NK-92 (cell line): ENCODE data around the gene UGGT2.
"Not testable (repeated sequence)": the region's sequence is repeated elsewhere in the genome, so short reads cannot be mapped to it uniquely, and the experiment has no call there.

ENCODE experiments used
- DNase-seq: peaks from one replicate; lab custom pipeline; 2025; ENCODE audit not compliant: unreplicated experiment; lab: John Stamatoyannopoulos, UW

UGGT2 gene

DNA sequence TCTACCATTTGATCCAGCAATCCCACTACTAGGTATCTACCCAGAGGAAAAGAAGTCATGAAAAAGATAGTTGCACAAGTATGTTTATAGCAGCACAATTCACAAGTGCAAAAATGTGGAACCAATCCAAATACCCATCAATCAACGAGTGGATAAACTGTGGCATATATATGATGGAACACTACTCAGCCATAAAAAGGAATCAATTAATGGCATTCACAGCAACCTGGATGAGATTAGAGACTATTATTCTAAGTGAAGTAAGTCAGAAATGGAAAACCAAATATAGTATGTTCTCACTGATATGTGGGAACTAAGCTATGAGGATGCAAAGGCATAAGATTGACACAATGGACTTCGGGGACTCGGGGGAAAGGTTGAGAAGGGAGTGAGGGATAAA is 1.3 kb downstream of the UGGT2 start:
- not testable (repeated sequence) for DNase-seq

DNA sequence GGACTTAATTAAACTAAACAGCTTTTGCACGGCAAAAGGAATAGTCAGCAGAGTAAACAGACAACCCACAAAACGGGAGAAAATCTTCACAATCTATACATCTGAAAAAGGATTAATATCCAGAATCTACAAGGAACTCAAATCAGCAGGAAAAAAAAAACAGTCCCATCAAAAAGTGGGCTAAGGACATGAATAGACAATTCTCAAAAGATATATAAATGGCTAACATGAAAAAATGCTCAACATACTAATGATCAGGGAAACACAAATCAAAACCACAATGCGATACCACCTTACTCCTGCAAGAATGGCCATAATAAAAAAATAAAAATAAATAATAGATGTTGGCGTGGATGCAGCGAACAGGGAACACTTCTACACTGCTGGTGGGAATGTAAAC is 1.7 kb downstream of the UGGT2 start:
- DNase-seq: not testable (repeated sequence)

DNA sequence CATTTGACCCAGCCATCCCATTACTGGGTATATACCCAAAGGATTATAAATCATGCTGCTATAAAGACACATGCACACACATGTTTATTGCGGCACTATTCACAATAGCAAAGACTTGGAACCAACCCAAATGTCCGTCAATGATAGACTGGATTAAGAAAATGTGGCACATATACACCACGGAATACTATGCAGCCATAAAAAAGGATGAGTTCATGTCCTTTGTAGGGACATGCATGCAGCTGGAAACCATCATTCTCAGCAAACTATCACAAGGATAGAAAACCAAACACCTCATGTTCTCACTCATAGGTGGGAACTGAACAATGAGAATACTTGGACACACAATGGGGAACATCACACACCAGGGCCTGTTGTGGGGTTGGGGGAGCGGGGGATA is 2.2 kb downstream of the UGGT2 start:
- not testable (repeated sequence) for DNase-seq

DNA sequence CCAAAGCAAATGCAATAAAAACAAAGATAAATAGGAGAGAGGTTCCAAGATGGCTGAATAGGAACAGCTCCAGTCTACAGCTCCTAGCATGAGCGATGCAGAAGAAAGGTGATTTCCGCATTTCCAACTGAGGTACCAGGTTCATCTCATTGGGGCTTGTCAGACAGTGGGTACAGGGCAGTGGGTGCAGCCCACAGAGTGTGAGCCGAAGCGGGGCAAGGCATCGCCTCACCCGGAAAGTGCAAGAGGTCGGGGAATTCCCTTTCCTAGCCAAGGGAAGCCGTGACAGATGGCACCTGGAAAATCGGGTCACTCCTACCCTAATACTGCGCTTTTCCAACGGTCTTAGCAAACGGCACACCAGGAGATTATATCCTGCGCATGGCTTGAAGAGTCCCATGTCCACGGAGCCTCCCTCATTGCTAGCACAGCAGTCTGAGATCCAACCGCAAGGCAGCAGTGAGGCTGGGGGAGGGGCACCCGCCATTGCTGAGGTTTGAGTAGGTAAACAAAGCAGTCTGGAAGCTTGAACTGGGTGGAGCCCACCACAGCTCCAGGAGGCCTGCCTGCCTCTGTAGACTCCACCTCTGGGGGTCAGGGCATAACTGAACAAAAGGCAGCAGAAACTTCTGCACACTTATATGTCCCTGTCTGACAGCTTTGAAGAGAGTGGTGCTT is 6.6 kb downstream of the UGGT2 start:
- not testable (repeated sequence) for DNase-seq

DNA sequence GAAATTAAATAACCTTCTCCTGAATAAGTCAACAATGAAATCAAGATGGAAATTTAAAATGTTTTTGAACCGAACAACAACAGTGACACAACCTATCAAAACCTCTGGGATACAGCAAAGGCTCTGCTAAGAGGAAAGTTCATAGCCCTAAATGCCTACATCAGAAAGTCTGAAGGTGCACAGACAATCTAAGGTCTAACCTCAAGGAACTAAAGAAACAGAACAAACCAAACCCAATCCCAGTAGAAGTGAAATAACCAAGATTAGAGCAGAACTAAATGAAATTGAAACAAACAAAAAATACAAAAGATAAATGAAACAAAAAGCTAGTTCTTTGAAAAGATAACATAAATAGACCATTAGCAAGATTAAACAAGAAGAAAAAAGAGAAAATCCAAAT is 9.0 kb downstream of the UGGT2 start:
- no peak for DNase-seq

DNA sequence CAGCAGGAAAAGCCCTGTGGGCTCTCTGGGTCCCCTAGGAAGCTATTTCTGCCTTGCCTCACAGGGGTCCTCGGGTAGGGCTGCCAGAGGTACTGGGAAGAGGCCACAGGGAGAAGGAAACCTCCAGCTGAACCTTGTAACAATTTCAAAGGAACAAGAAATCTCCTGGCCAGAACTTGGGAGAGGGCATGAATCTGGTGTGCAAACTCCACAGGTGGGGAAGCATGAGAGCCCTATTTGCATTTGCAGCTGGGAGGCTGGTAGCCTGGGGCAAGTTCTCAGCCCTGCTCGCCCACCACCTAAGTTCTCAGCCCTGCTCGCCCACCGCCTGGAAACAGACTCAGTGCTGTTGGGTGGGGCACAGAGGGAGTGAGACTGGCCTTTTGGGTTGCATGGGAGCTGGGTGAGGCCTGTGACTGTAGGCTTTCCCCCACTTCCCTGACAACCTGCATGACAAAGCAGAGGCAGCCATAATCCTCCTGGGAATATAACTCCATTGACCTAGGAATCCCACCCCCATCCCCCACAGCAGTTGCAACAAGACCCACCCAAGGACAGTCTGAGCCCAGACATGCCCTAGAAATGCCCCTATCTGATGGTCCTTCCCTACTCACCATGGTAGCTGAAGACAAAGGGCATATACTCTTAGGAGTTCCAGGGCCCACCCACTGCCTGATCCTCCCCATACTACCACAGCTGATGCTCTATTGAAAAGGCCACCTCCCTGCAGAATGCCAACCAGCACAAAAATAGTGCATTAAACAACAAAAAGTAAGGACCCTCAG is 11.7 kb downstream of the UGGT2 start:
- no peak for DNase-seq

DNA sequence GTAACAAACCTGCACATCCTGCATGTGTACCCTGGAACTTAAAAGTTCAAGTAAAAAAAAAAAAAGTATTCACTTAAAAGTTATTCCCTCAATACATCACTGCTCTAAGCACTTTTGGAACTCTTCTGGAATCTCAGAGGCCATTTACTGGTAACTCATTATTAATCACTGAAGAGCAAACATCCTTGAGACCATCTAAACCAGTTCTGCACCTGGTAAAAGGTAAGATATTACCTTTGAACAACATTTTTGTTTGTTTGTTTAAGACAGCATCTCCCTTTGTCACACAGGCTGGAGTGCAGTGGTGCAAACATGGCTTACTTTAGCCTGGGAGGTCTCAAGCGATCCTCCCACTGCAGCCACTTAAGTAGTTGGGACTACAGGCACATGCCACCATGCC is 16.7 kb downstream of the UGGT2 start:
- no peak for DNase-seq

DNA sequence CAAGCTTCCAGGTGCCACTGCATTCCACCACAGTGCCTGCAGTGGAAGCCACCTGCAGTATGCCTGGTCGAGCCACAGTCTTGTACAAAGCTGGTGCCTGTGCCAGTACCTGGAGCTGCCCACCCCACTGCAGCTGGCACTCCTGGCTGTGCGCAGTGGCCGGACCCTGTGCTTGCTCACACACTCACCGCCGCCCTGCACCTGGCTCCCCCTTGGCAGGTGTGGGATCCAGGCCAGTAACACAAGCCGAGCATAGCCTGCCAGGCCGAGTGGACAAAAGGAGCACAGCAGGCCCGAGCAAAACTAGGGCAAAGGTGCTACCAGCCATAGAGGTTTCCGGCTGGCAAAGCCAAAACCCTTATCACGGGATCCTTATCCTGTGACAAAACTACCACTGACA is 18.5 kb downstream of the UGGT2 start:
- DNase-seq: no peak

DNA sequence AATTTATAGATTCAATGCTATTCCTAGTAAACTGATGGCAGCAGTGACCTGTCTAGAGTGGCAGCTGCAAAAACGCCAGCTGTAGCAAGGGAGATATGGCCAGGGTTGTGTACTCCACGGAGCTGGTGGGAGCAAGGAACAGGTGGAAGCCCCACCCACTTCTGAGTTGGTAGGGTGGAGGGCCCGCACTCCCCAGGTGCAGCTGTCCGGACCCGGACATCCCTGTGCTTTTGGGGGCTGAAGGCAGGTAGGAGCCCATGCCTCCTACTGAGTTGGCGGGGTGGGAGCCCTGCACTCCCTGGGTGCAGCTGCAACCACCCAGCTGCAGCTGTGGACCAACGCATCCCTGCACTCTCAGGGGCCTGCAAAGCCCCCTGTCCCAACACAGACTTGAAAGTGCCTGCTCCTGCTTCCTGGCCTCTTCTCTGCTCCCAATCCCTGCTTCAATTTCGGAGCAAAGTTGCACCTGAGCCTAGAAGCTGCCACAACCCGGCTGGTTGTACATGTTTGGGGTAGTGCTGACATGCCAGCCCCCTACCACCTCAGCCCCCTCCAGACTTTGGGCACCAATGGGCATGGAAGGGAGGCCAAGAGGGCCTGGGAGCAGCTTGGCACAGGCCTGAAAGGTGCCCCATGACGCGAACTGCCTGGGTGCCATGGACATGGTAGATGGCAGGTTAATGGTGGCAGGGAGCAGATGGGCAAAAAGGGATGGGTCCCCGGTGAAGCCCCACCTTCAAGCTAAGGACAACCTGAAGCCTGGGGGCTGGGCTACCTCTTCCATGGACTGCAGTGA is 19.8 kb downstream of the UGGT2 start:
- DNase-seq: no peak

DNA sequence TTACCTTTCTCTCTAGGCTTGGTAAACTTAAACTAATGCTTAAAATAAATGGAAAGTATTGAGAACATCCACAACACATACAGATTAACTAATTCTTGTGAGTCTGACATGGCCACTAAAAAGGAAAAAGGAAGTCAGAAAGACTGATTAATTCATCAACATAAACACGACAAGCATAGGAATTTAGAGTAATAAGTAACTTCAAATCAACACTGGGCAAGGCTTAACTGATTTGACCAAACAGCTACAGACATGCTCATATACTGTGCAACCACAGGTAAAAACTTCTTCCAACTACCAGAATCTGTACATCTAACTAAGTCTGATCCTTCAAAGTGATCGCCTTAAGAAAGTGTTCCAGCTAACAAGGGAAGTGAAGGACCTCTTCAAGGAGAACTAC is 20.5 kb downstream of the UGGT2 start:
- DNase-seq: no peak

DNA sequence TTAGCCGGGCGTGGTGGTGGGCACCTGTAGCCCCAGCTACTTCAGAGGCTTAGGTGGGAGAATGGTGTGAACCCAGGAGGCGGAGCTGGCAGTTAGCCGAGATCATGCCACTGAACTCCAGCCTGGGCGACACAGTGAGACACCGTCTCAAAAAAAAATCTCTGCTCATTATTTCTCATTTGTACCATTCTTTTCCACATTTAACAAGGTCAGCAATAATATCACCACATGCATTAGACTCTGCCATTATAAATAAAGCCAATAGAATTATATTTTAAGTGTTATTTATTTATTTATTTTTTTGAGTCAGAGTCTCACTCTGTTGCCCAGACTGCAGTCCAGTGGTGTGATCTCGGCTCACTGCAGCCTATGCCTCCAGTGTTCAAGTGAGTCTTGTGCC is 24.2 kb downstream of the UGGT2 start:
- no peak for DNase-seq

DNA sequence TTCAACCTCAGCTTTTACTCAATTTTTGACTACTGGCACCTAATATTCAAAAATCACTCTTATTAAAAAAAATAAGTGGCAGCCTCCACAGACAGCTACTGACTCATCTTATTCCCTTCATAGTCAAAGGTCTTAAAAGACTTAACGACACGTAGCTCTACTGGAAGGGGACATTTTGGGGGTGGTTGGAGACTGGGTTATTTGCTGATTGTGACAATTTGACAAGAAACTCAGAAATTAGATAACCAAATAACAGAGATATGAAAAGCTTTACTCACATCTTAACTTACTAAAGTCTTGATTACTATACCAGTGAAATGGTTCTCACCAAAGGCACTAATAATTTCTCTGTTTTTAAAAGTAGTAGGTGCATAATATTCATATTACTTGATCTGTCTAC is 25.7 kb downstream of the UGGT2 start:
- no peak for DNase-seq

DNA sequence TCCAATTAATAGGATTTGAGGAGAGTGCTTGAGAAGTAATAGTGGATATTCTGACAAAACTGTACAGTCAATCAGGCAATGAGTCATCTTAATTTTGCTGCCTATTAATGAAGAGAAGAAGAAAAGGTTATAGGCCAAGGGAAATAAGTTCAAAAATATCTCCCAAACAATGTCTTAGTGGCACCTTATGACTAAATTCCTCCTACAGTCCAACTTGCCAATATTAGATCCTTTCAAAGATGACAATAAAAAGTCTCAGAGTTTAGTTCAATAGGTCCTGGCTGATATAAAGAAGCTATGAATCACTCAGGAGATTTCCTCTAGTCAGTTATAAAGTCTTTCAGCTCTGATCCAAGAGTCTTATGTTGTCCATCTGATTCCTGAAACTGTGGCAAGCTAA is 27.9 kb downstream of the UGGT2 start:
- DNase-seq: no peak

DNA sequence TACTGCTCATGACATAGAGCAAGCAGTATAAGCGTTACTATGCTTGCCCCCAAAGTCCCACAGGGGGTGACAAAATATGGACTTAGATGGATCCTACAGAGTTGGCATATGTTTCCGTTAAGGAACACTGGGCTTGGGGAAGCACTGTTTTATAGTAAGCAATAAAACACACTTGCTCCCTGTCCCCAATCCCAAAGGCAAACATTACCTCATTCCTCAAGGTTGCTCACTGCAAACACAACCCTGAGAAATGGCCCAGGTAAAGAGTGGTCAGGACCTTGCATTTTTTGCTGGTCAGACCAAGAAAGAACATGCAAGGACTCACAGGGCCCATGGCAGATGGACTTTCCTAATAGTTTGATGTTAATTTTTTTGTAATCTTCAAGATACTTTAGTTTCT is 32.3 kb downstream of the UGGT2 start:
- no peak for DNase-seq

DNA sequence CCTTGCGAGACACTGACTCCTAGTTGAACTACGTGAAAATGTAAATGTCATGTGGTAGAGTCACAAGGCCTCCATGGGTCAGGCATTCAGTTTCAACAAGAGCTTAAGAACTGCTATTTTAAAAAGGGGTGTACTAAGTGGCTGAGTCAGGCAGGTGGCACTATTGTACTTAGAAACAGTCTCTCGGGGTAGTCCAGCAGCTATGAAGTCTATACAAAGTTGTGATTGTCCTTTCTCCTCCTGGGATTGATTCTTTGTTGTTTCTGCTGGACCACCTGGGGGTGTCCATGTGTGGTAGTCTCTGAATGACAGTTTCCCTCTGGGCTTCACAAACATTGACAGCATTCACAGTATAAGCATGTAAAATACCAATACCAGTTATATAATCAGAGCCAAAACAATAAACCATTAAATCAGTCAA is 33.0 kb downstream of the UGGT2 start:
- no peak for DNase-seq

DNA sequence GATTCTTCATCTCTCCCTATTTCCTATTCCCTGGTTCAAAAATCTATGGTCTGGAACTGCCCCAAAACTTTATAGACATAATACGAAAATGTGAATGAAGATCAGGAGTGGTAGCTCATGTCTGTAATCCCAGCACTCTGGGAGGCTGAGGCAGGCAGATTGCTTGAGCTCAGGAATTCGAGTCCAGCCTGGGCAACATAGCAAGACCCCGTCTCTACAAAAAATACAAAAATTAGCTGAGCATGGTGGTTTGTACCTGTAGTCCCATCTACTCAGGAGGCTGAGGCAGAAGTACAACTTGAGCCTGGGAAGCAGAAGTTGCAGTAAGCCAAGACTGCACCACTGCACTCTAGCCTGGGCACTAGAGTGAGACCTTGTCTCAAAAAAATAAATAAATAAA is 35.1 kb downstream of the UGGT2 start:
- DNase-seq: no peak

DNA sequence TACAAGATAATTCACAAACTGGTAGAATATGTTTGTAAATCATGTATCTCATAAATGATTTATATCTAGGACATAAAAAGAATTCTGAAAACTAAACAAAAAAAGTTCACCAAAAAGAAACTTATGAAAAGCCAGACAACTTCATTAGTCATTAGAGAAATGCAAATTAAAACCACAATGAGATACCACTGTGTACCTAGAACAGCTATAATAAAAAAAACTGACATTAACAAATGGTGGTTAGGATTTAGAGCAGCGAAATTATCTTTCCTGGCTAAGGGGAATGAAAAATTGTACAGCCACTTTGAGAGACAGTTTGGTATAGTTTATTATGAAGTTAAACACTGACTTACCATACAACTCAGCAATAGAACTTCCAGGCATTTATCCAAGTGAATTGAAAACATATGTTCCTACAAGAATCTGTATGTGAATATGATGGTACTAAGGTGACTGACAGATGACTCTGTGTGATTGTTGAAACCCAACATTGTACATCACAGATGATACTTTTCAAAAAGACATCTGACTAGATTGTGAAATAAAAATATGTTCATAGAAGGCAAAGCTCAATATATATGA is 41.8 kb downstream of the UGGT2 start:
- no peak for DNase-seq

DNA sequence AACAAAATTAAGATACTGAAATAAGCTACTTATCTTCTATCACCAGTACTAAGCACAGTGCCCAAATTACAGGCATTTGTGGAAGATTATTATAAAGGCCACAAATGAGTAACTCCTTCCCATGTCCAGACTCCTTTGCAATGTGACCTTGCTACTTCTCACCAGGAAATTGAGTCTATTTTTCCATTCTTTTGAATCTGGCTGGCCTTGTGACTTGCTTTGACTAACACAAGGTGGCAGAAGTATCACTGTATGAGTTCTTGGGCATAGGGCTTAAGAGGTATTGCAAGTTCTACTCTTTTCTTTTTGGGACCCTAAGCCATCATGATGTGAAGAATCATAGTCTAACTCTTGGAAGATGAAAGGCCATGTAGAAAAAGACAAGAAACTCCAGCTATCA is 49.9 kb downstream of the UGGT2 start:
- DNase-seq: no peak

DNA sequence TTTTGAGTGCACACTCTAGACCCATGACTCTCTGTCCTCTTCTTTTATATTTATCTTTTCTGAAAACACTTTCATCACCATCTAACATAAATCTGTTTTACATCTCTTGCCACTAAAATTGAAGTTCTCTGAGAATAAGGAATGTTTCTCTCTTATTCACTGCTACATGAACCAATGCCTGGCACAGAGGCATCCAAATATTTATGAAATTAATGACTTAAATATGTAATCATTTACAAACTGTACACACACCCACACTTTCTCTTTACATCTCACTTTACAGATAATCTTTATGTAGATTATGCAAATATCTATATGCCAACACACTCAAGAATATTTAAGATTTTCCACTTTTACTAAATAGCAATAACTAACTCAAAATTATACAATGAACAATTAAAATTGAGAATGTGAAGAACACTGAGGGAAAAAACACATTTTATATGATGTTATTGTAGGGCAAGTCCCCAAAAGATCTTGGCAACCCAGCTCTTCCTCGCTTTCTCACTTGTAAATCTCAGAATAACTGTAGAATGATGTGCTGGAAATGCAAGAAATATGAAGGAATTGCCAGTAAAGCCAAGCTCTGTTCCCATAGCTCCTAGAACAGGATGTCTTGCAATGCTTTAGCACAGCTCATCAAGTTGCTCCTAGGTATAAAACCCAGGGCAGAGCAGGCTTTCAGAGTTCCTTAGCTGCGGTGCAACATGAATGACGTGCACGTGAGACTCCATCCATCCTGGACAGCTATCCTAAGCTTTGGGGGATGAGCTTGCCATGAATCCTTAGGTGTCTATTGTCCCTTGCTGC is 50.7 kb downstream of the UGGT2 start:
- no peak for DNase-seq

DNA sequence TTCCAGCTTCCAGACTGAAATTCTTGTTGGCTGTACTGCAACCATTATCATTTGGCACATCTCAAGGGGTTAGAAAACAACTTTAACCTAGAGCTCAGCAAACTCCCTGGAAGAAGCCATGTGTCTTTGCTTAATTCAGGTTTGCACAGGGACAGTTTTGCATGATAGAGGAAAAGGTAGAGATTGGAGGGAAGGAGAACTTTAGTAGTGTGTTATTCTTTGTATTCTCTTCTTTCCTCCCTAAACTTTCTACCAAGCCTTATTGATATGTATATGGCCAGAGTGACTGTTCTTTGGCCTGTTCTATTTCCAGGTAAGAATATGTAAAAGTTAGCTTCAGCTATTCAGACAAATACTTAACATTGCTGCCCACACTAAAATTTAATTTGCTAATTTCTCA is 53.1 kb downstream of the UGGT2 start:
- no peak for DNase-seq

DNA sequence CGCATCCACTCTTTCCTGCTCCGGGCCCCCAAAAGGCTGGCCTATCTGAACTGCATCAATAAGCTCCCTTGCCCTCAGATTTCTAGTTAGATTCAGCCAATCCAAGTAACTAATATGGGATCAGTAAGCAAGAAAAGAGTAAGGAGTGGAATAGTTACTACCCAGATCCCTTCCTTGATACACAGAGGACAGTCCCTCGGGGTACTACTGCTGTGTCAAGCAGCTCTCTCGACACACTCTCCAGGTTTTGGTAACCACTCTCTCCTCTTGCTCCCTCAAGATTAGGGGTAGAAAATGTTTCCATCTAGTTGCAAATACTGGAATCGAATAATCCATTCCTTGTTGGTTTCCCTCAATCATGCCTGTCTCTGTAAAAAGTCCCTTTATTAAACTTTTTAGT is 65.4 kb downstream of the UGGT2 start:
- no peak for DNase-seq
